AG10803 (cell line): ENCODE results near the gene TYMP.
A peak's percentile ranks its signal among the peaks of the same experiment; 100 is the strongest.

Experiments
- DNase-seq: peaks from one replicate; pipeline ENCODE4 v3.0.0; 2010; ENCODE audit warnings: low read depth
- H3K4me3 ChIP-seq: 2 replicates; pipeline ENCODE4 v1.5.1; 2011; ENCODE audit warnings: mild to moderate bottlenecking, low read length, control low read depth
- CTCF ChIP-seq: conservative IDR thresholded peaks from 2 replicates; pipeline ENCODE4 v1.5.1; 2011; ENCODE audit warnings: mild to moderate bottlenecking, low read length, control low read depth, inconsistent platforms

Gene TYMP, protein sequence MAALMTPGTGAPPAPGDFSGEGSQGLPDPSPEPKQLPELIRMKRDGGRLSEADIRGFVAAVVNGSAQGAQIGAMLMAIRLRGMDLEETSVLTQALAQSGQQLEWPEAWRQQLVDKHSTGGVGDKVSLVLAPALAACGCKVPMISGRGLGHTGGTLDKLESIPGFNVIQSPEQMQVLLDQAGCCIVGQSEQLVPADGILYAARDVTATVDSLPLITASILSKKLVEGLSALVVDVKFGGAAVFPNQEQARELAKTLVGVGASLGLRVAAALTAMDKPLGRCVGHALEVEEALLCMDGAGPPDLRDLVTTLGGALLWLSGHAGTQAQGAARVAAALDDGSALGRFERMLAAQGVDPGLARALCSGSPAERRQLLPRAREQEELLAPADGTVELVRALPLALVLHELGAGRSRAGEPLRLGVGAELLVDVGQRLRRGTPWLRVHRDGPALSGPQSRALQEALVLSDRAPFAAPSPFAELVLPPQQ

DNA sequence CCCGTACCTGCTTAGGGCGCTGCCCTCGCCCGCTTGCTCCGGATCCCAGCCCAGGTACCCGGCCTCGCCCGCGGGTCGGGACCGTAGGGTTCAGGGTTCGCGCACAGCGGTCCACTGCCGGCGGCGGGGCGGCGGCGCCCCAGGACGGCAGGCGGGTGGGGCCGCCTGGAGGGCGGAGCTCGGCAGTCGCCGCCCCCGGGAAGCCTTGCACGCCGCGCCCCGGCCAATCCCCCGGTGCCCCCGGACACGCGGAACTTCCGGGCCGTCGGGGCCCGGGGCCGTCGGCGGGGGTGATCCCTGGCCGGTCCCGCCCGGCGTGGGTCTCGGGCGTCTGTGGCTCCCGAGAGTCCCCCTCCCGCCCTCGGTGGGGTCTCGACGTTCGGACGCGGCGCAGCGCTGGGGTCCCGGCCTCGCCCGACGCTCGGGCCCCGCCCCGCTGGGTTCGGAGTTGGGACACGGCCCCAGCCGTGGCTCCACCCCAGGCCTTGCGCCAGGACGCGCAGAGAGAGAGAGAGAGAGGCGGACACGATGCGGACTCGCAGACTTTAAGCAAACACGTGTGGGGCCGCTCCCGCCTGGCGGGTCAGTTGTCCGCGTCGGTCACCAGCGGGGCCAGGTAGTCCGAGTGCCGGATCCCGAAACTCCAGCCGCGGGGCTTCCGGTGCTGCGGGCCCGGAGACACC, at the start of gene TYMP:
TYMP (minus strand) TSS at position 116 of the 683 bp plus-strand sequence. CDS start 303 bp downstream, outside the sequence.
- DNase-seq, result peak; percentile 83
- peak within 1 kb of the TSS; percentile 66 for H3K4me3 ChIP-seq

DNA sequence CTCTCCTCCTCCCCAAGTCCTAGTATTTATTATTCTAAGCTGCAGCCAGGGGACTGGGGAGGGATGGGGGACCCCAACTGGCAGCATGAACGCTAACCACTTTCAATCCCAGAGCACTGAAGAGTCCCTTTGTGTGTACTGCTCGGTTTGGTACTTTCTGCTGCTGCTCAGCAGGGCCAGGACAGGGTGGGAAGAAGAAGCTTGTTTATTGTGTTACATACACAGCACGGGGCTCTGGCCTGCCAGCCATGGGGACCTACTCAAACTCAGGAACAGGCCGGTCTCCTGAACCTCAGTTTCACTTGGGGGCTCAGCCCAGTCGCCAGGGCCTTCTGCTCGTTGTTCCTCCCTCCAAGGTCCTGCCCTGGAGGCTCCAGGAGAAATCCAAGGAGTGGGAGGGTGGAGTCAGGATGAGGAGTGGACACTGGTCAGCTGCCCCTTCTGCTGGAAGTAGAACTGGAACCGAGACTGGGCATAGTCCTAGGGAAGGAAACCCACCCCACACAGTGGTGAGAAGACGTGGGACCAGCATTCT, 49.0 kb upstream of the TYMP start:
- no peak overlapping the region for H3K4me3 ChIP-seq
- no peak for TF ChIP-seq CTCF
- DNase-seq, result no peak

More for the DNA sequence above, at the start of gene TYMP:
- TF ChIP-seq CTCF, result no peak

- TF ChIP-seq CTCF, result 0 out of 2 replicates have a peak, but pooled peaks have one; percentile 11
- DNase-seq, result peak; percentile 31
- H3K4me3 ChIP-seq, result no peak within 1 kb of the TSS
Observed at GRCh38 chr22:50577987-50578775, 48.4 kb upstream of the TYMP start, which contains the start of gene CPT1B. CPT1B (minus strand) TSS chr22:50578427; CDS start chr22:50577915, 512 bp downstream.

DNA sequence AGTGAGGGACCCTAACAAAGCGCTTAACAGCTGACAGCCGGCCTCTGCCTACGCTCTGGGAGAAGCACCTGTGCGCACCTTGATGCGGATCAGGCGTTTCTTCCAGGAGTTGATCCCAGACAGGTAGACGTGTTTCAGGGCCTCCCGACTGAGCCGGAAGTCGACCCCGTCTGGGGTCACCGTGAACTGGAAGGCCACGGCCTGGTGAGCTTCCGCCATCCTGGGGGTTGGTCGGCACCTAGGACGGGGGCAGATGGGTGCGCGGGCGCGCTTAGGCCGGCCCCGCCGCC, 47.8 kb upstream of the TYMP start:
- TF ChIP-seq CTCF, result no peak
- no peak overlapping the region for H3K4me3 ChIP-seq
- no peak for DNase-seq

DNA sequence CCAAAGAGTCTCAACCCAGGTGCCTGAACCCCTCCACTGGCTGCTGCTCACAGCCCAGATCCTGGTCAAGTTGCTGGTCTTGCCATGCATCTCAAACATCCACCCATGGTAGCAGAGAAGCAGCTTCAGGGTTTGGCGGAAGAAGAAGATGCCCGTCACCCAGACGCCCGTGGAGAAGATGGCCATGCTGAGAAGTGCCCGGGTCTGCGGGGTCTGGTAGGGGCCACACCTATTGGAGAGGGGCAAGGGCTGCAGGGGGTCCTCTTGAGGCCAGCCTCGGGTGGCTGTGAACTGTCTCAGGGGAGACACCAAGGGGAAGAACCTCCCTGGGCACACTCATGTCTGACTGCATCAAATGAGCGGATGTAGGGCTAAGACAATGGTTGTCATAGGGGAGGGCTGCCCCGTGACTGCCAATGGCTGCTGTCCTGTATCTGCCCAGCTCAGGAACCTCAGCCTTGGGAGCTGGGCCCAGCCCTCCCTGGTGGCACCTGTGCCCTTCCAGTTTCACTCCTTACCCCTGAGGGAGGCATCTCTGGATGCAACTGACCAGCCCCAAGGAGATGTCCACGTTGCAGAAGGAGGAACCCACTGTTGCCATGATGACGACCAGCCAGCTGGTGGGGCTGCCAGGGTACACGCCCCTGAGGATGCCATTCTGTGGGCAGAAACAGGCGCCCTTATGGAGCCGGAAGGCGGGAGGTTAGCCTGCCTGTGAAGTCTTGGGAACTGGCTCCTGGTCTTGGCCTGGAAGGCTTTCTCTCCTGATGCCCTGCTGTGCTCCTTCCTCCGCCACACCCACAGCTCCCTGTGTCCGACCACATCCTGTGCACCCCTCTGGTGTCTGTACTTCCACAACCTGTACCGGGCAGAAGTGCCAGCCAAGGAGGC, 47.2 kb upstream of the TYMP start:
- no peak overlapping the region for H3K4me3 ChIP-seq
- TF ChIP-seq CTCF, result no peak
- no peak for DNase-seq

DNA sequence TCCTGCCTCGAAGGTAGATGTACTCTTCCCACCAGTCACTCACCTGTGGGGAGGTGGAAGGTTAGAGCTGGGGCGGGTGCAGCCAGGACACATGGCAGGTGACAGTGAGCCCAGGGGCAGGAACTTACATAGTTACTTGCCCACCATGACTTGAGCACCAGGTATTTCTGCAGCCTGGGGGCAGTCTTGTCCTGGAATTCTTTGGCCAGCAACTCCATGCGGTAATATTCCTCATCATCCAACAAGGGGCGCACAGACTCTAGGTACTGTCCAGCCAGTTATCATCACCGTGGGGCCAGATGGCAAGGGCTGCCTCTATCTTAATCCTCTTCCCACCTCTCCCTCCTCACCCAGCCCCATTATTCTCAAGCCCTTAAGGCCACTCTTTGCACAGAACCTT, 46.3 kb upstream of the TYMP start:
- no peak overlapping the region for H3K4me3 ChIP-seq
- peak; percentile 20 for TF ChIP-seq CTCF
- peak; percentile 23 for DNase-seq
